ENCODE results near the gene DOHH. TPM values are rescaled to one million over a fixed set of nuclear protein-coding genes. Genes with fewer than 3 reads are reported as not detected.

DOHH gene
- total and polyA plus RNA-seq, 2 donors (not counting 3 experiments of a cell fraction or from before 2014, with no cell fraction given): 8.7 to 15.2 TPM

DNA sequence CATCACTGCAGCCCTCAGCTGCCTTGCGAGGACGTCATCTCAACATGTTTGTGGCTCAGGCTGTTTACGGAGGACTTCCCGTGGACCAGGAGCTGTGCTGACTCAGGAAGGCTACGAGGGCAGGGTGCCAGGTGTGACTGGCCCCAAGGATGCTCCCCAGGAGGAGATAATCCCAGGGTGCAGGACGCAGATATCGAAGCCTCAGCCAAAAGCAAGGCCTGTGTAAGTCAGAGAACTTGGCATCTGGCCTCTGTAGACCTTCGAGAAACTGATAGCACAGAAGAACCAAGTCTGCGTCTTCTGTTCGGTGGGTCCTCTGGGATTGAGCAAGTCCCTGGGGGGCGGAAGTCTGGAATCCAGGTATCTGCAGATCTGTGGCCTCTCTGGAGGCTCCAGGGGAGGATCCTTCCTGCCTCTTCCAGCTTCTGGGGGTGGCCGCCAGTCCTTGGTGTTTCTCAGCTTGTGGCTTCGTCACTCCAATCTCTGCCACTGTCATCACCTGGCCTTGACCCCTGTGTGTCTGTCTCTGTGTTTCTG is 2.6 kb upstream of the DOHH start:
- H3K4me1 ChIP-seq (ENCODE audit: control insufficient read depth, extremely low read depth, insufficient read depth, low read length): peaks cover 15% of the 10 kb centered on the region
- no peaks in the 10 kb centered on the region for H3K27me3 ChIP-seq (ENCODE audit: control insufficient read depth in 2 of 2, insufficient read depth in 2 of 2, low read length in 2 of 2)
- H3K79me2 ChIP-seq (ENCODE audit: control insufficient read depth, insufficient read depth, low read length): peaks cover 36% of the 10 kb centered on the region
- intact Hi-C loops (cut with micrococcal nuclease) (no loop called here), dilution Hi-C loops (cut with MboI; ENCODE audit: extremely low pct_ligation_motif_present, low sequenced_read_pairs) (no loop called here)
- POLR2A ChIA-PET: no interaction called here
- H2AFZ ChIP-seq (ENCODE audit: low read depth, low read length): no peak overlapping the region
- no peaks in the 10 kb centered on the region for H3K9me3 ChIP-seq (replicated peaks; ENCODE audit: control insufficient read depth, insufficient read depth, low read length)
- no TSS peak for BruUV-seq (replicated peaks)
- no peak for FAIRE-seq
- TF ChIP-seq FOS (IDR thresholded peaks at IDR 0.05; ENCODE audit: borderline replicate concordance, insufficient read depth, low read length) (no peak), POLR2A (IDR thresholded peaks at IDR 0.05; ENCODE audit: low read depth, low read length) (no peak), POLR2AphosphoS5 (IDR thresholded peaks at IDR 0.05; ENCODE audit: insufficient read depth, low read depth, low read length) (no peak), MYC (IDR thresholded peaks at IDR 0.05; ENCODE audit: low read depth, low read length) (no peak), JUN (IDR thresholded peaks at IDR 0.05; ENCODE audit: borderline replicate concordance, insufficient read depth, insufficient read length, low read depth) (no peak), GATA2 (IDR thresholded peaks at IDR 0.05; ENCODE audit: insufficient read depth, insufficient read length, low read depth, low read length) (no peak), EZH2 (IDR thresholded peaks at IDR 0.05; ENCODE audit: borderline replicate concordance, low read depth, low read length, severe bottlenecking) (no peak)
- TF ChIP-seq, protein P1, sequence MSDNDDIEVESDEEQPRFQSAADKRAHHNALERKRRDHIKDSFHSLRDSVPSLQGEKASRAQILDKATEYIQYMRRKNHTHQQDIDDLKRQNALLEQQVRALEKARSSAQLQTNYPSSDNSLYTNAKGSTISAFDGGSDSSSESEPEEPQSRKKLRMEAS (IDR thresholded peaks at IDR 0.05; ENCODE audit: insufficient read depth, insufficient read length): no peak
- TF ChIP-seq, protein P2, sequence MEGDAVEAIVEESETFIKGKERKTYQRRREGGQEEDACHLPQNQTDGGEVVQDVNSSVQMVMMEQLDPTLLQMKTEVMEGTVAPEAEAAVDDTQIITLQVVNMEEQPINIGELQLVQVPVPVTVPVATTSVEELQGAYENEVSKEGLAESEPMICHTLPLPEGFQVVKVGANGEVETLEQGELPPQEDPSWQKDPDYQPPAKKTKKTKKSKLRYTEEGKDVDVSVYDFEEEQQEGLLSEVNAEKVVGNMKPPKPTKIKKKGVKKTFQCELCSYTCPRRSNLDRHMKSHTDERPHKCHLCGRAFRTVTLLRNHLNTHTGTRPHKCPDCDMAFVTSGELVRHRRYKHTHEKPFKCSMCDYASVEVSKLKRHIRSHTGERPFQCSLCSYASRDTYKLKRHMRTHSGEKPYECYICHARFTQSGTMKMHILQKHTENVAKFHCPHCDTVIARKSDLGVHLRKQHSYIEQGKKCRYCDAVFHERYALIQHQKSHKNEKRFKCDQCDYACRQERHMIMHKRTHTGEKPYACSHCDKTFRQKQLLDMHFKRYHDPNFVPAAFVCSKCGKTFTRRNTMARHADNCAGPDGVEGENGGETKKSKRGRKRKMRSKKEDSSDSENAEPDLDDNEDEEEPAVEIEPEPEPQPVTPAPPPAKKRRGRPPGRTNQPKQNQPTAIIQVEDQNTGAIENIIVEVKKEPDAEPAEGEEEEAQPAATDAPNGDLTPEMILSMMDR (IDR thresholded peaks at IDR 0.05; ENCODE audit: extremely low read depth in 1 of 2, insufficient read depth in 1 of 2, low read depth in 1 of 2, low read length in 2 of 2): no peak
- no peak overlapping the region for H3K4me2 ChIP-seq (ENCODE audit: insufficient read depth, low read length)
- H3K9ac ChIP-seq (replicated peaks; ENCODE audit: extremely low read depth, insufficient read depth, low read length): no peak overlapping the region
- no peaks in the 10 kb centered on the region for H4K20me1 ChIP-seq (replicated peaks; ENCODE audit: control insufficient read depth, extremely low read depth, insufficient read depth, low read length)
- H3K9me1 ChIP-seq (replicated peaks; ENCODE audit: control insufficient read depth, extremely low read depth, insufficient read depth, low read length): no peaks in the 10 kb centered on the region
- no peak for DNase-seq (ENCODE audit: low read depth, low spot score)
- no peak overlapping the region for H3K27ac ChIP-seq (ENCODE audit: insufficient read depth, low read depth, low read length)
- no peaks in the 10 kb centered on the region for H3K36me3 ChIP-seq (ENCODE audit: control insufficient read depth in 2 of 2, extremely low read depth in 1 of 2, insufficient read depth in 2 of 2, low read length in 2 of 2)
- CTCF ChIA-PET: interaction anchor here (1.1 kb wide), 1 partner anchor 10 kb away, joined by 3 read pairs; no protein-coding TSS in a partner anchor
- no peak overlapping the region for H3K4me3 ChIP-seq (replicated peaks in 1 of 3; ENCODE audit: insufficient read depth in 1 of 3, low read depth in 1 of 3, low read length in 3 of 3)

Data from endothelial cell of umbilical vein (primary cell).